Activated CD4-positive, CD25-positive, alpha-beta regulatory T cell treated with anti-CD3 and anti-CD28 coated beads, Interleukin-2, amount 50 U/mL, for 24 hours (primary cell): ENCODE results near the gene NTN4.
"Not testable (repeated sequence)": the region's sequence is repeated elsewhere in the genome, so short reads cannot be mapped to it uniquely, and the experiment has no call there.

ENCODE experiments used
- ATAC-seq, 2 donors: fragments of 150-1000 bp; cut with Tn5 transposase; one replicate each; pipeline ENCODE4 v1.10.0; 2021; ENCODE audit warnings: mild to moderate bottlenecking in 1 of 2, moderate library complexity in 1 of 2

NTN4 gene

GRCh38 chr12:95746062-95746461, 44.5 kb downstream of the NTN4 start:
- ATAC-seq, result not testable (repeated sequence)

GRCh38 chr12:95742586-95742985, 48.0 kb downstream of the NTN4 start:
- ATAC-seq, result no peak

GRCh38 chr12:95741635-95742034, 48.9 kb downstream of the NTN4 start:
- ATAC-seq, result no peak

- no peak for ATAC-seq
These were observed 49.8 kb downstream of the NTN4 start for GRCh38 chr12:95740751-95741150.

GRCh38 chr12:95739561-95740313, 50.8 kb downstream of the NTN4 start:
- ATAC-seq, result no peak

GRCh38 chr12:95738024-95738611, 52.4 kb downstream of the NTN4 start:
- no peak for ATAC-seq

- ATAC-seq, result no peak
These were observed 53.9 kb downstream of the NTN4 start for GRCh38 chr12:95736631-95737030.

GRCh38 chr12:95735728-95736127, 54.8 kb downstream of the NTN4 start:
- ATAC-seq, result not testable (repeated sequence)

- no peak for ATAC-seq
These were observed 57.3 kb downstream of the NTN4 start for GRCh38 chr12:95733141-95733825.

- no peak for ATAC-seq
These were observed 59.0 kb downstream of the NTN4 start for GRCh38 chr12:95731519-95731958.

GRCh38 chr12:95730457-95730856, 60.1 kb downstream of the NTN4 start:
- ATAC-seq, result no peak

- ATAC-seq, result no peak
These were observed 63.7 kb downstream of the NTN4 start for GRCh38 chr12:95726903-95727302.

- ATAC-seq, result no peak
These were observed 65.8 kb downstream of the NTN4 start for GRCh38 chr12:95724767-95725166.

- ATAC-seq, result no peak
These were observed 66.7 kb downstream of the NTN4 start for GRCh38 chr12:95723693-95724384.

- ATAC-seq, result no peak
These were observed 69.2 kb downstream of the NTN4 start for GRCh38 chr12:95721320-95721719.

- ATAC-seq, result no peak
These were observed 70.4 kb downstream of the NTN4 start for GRCh38 chr12:95720146-95720545.

GRCh38 chr12:95718772-95719171, 71.8 kb downstream of the NTN4 start:
- no peak for ATAC-seq

- no peak for ATAC-seq
These were observed 72.5 kb downstream of the NTN4 start for GRCh38 chr12:95718006-95718431.

GRCh38 chr12:95717316-95717928, 73.1 kb downstream of the NTN4 start:
- no peak for ATAC-seq

- ATAC-seq, result no peak
These were observed 75.4 kb downstream of the NTN4 start for GRCh38 chr12:95715177-95715576.

GRCh38 chr12:95712269-95712668, 78.3 kb downstream of the NTN4 start:
- no peak for ATAC-seq

- ATAC-seq, result no peak
These were observed 80.2 kb downstream of the NTN4 start for GRCh38 chr12:95710386-95710785.

- no peak for ATAC-seq
These were observed 81.4 kb downstream of the NTN4 start for GRCh38 chr12:95709152-95709551.
